ENCODE data around the gene PGAP1.

Gene PGAP1

DNA sequence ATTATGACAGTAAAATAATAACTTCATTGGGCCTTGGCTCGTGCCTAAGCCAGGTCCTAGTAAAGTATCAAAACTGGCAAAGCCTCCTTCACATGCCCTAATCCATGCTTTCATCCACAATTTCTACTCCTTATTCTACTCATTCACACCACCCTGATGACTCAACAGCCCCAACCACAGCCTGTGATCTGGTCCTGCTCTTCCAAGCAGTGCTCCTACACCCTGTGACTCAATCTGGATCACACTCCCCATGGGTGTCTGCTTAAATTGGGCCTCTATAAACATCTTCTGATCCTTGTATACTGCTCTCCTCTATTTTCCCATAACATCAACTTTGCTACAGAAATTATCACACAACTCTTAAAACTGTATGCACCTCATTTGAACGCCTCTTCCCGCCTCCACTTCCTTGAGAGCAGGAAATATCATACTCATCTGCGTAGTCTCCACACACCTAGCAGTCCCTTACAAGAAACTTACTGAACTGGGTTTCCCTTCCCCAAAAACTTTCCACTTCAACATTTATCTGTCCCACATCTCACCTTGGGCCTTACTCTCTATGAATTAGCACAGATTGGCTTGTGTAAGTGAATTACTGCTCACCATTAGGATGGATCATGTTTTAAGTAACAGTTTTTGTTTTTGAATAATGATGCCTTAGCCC, 142.9 kb downstream of the PGAP1 start:
- DNase-seq = peak; percentile 11

All from kidney glomerular epithelial cell (primary cell).